GDM1 (cell line): ENCODE data around the gene RASL11B.

ENCODE experiments used
- DNase-seq: peaks from one replicate; lab custom pipeline; 2025; lab: John Stamatoyannopoulos, UW

The RASL11B gene

DNA sequence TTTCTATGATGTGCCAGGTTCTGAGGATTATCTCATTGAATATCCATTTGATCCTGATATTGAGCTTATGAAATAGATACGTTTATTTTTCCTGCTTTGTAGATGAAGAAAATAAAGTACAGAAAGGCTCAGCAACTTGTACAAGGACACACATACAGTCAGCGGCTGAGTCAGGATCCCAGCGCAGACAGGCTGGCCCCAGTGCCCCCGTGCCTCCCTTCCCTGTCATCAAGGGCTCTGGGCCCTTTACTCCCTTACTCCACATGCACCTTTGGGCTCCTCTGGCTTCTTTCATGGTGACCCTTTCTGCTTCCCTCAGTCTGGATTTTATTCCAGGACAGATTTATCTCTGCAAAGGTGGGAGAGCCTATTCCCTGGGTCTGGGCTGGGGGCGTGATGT lies 12.8 kb downstream of the RASL11B start:
- no peak for DNase-seq

- no peak for DNase-seq
Observed at GRCh38 chr4:52876069-52876468, 14.0 kb downstream of the RASL11B start.

DNA sequence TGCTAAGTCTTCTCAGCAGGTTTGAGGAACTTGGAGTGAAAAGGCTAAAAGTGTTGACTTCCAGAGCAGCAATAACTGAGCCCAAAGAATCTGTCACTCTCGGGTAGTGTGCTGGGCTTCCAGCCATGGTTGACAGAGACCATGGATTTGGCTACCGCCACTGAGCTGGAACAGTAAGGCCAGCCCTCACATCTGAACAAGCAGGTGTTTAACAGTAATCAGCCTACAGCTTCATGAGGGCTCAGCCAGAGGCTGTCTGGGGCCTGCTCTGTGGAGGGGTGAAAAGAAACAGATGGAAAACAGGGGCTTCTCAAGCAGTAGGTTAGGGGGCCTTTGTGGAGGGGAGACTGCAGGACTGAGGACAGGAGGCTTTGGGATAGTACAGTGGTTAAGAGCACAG lies 14.9 kb downstream of the RASL11B start:
- DNase-seq = no peak

DNA sequence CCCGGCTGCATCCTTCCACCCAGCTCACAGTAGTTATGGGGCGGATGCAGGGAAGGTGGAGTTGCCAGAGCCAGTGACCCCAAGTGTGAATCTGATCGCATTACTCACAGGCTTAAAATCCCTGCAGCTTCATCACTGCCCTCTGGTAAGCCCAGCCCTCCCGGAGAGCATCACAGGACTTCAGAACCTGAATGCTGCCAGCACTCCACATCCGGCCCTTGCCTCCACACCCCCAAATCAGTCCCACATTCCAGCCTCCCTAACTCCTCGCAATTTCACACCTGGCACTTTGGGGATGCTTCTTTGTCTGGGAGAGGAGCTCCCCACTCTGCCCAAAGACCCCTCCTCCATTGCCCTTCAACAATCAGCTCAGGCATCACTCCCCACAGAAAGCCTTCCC lies 15.6 kb downstream of the RASL11B start:
- no peak for DNase-seq

GRCh38 chr4:52879471-52879870 lies 17.4 kb downstream of the RASL11B start:
- DNase-seq = no peak

DNA sequence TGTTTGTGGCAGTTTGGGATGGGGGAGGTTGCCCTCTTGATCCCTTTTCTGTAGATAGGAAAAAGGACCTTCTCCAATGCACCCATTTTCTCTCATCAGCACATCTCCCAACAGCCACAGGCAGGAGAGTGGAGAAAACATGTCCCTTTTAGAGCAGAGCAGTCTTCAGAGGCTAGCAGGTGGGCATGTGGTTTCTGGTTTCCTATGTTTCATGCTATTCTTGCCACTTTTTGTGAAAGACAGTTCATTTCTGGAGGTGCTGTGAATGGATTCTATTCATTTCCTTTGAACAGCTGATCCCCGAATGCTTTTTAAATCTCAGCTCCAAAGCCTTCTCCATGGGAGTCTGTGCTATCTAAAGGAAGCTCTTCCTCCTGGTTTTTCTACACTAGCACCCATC lies 18.9 kb downstream of the RASL11B start:
- DNase-seq = no peak

DNA sequence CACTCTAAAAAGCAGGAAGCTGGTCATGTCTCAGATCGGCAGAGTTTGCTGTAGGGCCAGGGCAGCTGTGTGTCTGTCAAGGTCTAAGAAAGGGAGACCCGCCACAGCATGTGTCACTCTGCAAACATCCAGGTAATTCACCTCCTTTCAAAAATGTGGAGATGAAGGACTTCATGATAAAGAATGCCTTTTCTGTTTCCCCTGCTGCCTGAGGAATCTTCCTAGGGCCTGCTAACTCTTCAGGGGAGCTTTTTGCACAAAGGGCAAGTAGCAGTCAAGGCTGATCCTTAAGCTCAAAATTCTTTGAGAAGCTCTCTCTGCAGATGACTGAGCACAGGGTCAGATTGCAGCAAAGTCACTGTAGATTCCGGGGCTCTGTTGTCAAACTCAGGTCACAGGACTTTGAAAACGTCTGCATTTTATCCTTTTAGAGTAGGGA lies 21.1 kb downstream of the RASL11B start:
- DNase-seq = no peak

DNA sequence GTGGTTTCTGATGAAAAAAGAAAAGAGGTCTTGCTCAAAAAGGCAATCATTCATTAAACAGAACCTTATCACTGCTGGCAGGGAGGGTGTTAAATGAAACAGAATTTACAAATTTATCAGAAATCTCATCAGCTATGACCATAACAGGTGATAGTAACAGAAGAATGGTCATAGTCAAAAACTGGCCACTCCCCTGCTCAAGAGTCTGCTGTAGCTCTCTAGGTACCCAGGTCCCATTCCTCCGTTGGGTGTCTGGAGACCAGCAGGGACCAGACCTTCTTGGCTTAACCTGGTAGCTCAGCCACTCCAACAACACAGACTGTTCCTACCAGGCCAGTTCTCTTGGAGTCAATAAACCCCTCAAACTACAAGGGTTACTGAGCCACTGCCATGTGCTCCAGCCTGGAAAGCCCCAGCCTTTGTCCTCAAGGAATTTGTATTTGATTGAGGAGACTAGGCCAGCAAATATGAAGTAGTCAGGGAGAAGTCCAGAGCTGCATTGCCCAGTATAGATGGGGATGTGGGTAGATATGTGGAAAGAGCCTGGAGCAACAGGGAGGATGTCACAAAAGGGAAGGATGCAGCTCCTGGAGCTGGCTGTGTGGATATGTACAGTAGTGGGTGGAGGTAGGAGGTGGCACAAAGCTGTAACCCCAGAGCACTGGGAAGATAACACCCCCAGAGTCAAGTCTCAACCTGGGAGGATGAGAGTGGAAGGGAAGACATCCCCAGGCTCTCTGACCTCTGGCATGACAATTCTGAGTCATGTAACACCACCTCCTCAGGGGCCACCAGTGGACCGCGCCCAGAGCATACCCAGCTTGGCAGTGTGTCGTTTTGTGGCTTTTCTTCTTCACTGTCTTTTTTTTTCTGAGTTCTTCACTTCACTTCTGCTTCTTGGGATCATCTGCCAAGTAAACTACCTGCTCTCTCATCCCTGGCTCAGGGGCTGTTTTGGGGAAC lies 21.9 kb downstream of the RASL11B start:
- no peak for DNase-seq

GRCh38 chr4:52884994-52885393 lies 22.9 kb downstream of the RASL11B start:
- DNase-seq = no peak

DNA sequence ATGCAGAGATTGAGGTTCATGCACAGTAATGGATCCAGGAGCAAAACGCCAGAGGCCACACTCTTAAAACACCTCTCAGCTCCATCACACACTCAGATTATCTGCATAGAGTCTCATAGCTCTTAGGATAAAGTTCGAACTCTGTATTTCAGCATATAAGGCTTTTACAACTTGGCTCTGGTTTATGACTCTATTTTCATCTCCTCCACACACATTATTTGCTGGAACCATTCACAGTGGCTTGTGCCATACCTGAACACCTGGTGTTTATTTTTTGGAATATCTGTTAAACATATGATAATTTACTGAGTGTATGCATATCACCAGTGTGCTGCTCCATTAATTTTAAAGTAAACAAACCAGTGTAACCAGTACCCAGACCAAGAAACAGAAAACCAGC lies 27.2 kb downstream of the RASL11B start:
- no peak for DNase-seq

GRCh38 chr4:52889778-52890520 lies 27.8 kb downstream of the RASL11B start:
- no peak for DNase-seq

GRCh38 chr4:52890521-52890791 lies 28.3 kb downstream of the RASL11B start:
- no peak for DNase-seq

- no peak for DNase-seq
Observed at GRCh38 chr4:52891743-52892142, 29.6 kb downstream of the RASL11B start.

DNA sequence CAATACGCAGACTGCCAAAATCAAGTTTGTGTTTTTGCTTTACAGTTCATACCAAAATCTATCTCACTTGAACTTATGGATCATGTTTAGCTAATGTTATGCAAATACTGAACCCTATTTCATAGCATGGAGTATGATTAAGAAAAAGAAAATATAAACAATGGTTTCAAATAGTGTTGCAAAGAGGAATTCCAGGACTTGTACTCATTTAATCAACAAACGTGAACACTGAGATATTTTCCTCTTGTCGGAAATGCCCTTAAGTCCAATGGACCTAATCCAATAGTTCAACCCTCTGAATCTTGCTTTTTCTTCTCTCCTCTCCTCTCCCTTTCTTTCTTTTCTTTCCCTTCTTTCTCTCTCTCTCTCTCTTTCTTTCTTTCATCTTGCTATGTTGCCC lies 30.8 kb downstream of the RASL11B start:
- no peak for DNase-seq

GRCh38 chr4:52894443-52894842 lies 32.3 kb downstream of the RASL11B start:
- no peak for DNase-seq

- DNase-seq = no peak
Observed at GRCh38 chr4:52903273-52903672, 41.2 kb downstream of the RASL11B start.

DNA sequence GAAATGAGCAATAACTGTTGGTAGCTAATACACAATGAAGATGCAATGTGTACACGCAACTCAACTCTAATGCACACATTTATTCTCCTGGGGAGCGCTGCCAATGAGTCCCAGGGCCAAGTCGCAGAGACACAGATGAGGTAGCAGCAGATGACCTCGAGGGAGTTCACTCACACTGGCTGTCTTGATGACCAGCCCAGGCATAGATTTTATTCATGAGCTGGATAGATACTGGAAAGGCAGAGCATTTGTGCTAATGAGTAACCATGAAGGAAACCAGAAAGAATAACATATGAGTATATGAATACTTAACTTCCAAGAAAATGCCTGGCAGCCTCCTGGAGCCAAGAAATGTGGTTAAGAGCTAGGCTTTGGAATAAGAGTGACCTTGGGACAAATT lies 42.3 kb downstream of the RASL11B start:
- DNase-seq = no peak

DNA sequence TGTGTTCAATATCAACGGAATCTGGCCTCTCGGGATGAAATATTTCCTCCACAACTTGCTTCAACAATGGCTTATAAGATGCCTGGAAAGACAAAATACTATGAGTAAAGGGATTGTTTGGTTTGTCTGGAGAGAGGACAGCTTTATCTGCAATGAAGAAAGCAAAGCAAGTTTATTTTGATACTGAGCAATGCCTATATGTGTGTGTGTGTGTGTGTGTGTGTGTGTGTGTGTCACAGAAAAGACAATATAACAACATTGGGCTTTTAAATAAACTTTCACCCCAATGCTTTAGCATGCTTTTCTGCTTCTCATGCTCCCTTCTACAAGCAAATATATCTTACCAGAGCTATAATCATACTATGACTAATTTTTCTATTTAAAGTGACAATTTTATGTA lies 45.4 kb downstream of the RASL11B start:
- no peak for DNase-seq

DNA sequence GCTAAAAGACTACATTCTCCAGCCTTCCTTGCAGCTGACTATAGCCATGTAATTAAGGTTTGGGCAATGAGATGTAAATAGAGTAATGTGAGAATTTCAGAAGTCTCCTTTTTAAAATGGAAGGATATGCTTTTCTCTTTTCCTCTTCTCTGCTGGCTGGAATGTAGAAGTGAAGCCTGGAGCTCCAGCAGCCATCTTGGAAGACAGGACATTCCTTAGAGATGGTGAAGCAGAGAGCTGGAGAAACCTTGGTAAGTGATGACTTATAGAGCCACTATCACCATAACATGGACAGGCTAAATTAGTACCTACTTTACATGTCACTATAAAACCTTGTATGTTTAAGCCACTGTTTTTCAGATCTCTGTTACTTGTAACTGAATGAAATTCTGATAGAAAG lies 48.0 kb downstream of the RASL11B start:
- no peak for DNase-seq

- peak; percentile 12 for DNase-seq
Observed at GRCh38 chr4:52911684-52912294, 49.7 kb downstream of the RASL11B start.

DNA sequence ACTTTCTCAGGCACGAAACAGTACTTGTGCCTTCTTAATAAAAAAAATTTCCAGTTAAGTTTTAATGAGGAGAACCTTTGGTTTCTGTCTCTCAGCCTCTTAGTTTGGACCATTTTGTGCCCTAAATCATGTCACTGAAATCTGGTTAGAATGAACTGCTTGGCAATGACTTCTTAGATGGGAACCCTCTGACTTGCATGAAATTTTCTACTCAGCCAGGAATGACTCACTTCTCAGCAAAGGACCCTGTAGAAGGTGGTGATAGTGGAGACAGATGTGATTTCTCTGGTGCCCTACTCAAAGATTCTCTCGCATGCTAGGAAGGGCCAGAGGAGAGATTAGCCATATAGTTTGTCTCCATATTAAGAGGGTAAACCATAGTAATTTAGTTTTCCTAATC lies 50.5 kb downstream of the RASL11B start:
- DNase-seq = no peak

- DNase-seq = no peak
Observed at GRCh38 chr4:52914051-52914605, 52.0 kb downstream of the RASL11B start.

DNA sequence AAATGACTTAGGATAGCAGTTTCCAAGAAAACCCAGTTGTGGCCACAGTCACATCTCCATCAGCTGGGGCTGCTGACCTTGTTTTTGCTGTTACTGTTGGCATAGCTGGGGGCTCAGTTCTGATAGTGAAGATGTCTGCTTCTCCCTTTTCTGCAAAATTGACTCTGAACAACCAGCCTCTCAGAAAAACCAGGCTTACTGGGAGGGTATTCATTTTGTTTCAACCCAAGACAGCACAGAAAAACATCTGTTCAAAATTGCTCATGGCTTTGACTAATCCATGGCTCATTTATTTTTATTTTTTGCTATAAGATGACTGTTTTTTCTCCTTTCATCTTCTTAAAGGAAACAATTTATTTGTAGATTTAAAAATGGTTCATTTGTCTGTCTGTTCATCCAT lies 53.1 kb downstream of the RASL11B start:
- DNase-seq = no peak
